Testis (tissue), 3 donors: ENCODE data around the gene NANOS3. TPM values are rescaled to one million over a fixed set of nuclear protein-coding genes. Genes with fewer than 3 reads are reported as not detected.

Source experiments
- DNase-seq: peaks from one replicate; pipeline ENCODE4 v3.0.0-alpha.2; 2019
- H3K27ac ChIP-seq, 2 donors: fragments of 200-600 bp; sonication (generic); one replicate each; pipeline ENCODE4 v1.5.1; 2019
- H3K27me3 ChIP-seq: fragments of 200-600 bp; sonication (generic); one replicate; pipeline ENCODE4 v1.5.1; 2019
- H3K36me3 ChIP-seq: fragments of 200-600 bp; sonication (generic); one replicate; pipeline ENCODE4 v1.5.1; 2017; ENCODE audit warnings: low read depth; ENCODE audit errors: missing control alignments
- H3K4me1 ChIP-seq: fragments of 200-600 bp; sonication (generic); one replicate; pipeline ENCODE4 v1.5.1; 2019
- H3K4me3 ChIP-seq, 2 donors: fragments of 200-600 bp; sonication (generic); one replicate each; pipeline ENCODE4 v1.5.1; 2017 to 2019
- H3K9me3 ChIP-seq: fragments of 200-600 bp; sonication (generic); one replicate; pipeline ENCODE4 v1.5.1; 2017
- POLR2A ChIP-seq: fragments of 450-650 bp; IDR thresholded peaks from one replicate; pipeline ENCODE4 v1.6.1; 2017; ENCODE audit warnings: antibody characterized with exemption, mild to moderate bottlenecking, moderate library complexity
- WGBS, 2 donors: methylation state at CpG; one replicate each; pipeline ENCODE4 v1.1.5; 2018; 5-methylcytosine and 5-hydroxymethylcytosine counted together
- intact Hi-C: fragments of 100-400 bp; cut with DNase I; formaldehyde crosslinking; loops from one replicate; pipeline ENCODE4 v1.15.1; 2023; ENCODE audit warnings: low total_unique reads
- polyA plus RNA-seq: library from polyadenylated mRNA; stranded (reverse); fragments of 350-450 nt; fragmentation: Illumina TruSeq; extraction: RNeasy Lipid Tissue Mini Kit (QIAGEN cat#74804); gene quantifications from one replicate; pipeline ENCODE4 v1.2.3, GENCODE V29; 2014; ENCODE audit warnings: low read depth, low replicate concordance; ENCODE audit not compliant: insufficient read depth
- total RNA-seq, 2 donors: library from RNA; depleted of rRNA; stranded (reverse); fragments of >200 nt; gene quantifications; one replicate each; pipeline ENCODE4 v1.2.3, GENCODE V29; 2016
- TF ChIP-seq, protein P1 (sequence below), 3 experiments: fragments of 450-650 bp in 2 of 3; fragments of 200-600 bp in 1 of 3; sonication (generic) in 1 of 3; IDR thresholded peaks; one replicate each; pipeline ENCODE4 v1.5.1; 2016 to 2019; ENCODE audit warnings: antibody characterized with exemption in 3 of 3, mild to moderate bottlenecking in 2 of 3, moderate library complexity in 1 of 3

Gene NANOS3
- total and polyA plus RNA-seq, 3 donors from 2014 or later = 9.3 to 18.6 (median 14.5) TPM

DNA sequence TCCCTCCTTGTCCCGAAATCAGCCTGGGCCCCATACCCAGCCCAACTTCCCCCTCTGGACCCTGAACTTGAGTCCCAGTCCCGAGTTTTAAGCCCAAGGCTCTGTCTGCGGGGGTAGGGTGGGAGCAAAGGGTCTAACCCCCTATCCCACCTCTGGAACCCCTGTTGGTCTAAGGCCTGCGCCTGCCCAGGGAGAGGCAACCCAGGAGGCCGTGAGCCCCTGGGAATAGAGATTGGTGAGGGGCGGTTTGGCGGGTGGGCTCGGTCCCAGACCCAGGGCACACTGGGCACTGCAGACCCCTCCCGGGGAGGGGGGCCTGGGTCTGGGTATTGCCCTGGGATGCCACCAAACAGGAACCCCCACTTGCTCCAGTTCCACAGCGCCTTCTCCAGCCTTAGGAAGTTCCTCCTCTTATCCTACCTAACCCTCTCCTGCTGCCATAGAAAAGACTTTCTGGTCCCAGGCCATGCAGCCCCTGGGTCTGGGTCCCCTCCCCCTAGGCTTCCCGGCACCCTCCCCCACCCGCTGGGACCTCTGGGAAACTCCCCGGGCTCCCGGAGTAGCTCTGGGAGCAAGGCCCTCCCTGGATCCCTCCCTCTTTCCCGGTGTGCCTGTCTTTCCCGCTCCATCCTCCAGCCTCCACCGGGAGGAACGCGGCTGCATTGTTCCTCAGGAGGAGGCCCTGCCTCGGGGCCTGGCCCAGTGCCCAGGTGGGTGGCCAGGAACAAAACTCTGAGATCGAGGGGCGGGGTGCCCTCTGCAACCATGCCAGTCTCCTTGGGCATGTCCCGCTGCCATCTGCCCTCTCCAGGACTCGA is 33.6 kb upstream of the NANOS3 start:
- intact Hi-C loops = loop anchor here (5.0 kb wide), 1 partner anchor 51 kb away; no protein-coding TSS in a partner anchor
- H3K36me3 ChIP-seq = no peaks in the 10 kb centered on the region

GRCh38 chr19:13844130-13844631 is 32.8 kb upstream of the NANOS3 start:
- DNase-seq = no peak
- WGBS, 2 donors = 79 to 84% methylated on average over 6 to 7 of the region's 7 CpGs
- TF ChIP-seq, protein P1, sequence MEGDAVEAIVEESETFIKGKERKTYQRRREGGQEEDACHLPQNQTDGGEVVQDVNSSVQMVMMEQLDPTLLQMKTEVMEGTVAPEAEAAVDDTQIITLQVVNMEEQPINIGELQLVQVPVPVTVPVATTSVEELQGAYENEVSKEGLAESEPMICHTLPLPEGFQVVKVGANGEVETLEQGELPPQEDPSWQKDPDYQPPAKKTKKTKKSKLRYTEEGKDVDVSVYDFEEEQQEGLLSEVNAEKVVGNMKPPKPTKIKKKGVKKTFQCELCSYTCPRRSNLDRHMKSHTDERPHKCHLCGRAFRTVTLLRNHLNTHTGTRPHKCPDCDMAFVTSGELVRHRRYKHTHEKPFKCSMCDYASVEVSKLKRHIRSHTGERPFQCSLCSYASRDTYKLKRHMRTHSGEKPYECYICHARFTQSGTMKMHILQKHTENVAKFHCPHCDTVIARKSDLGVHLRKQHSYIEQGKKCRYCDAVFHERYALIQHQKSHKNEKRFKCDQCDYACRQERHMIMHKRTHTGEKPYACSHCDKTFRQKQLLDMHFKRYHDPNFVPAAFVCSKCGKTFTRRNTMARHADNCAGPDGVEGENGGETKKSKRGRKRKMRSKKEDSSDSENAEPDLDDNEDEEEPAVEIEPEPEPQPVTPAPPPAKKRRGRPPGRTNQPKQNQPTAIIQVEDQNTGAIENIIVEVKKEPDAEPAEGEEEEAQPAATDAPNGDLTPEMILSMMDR (IDR thresholded peaks at IDR 0.05) = no peak
- TF ChIP-seq POLR2A = no peak
- Histone ChIP-seq H3K4me3 (no peak overlapping the region), H3K36me3 (no peaks in the 10 kb centered on the region), H3K4me1 (peaks cover 30% of the 10 kb centered on the region), H3K27me3 (no peaks in the 10 kb centered on the region), H3K27ac (peak overlapping the region in 1 of 2 donors; percentile 99), H3K9me3 (no peaks in the 10 kb centered on the region)
- intact Hi-C loops = loop anchor here (5.0 kb wide), 1 partner anchor 52 kb away; no protein-coding TSS in a partner anchor

More for the DNA sequence above, 33.6 kb upstream of the NANOS3 start:
- DNase-seq = no peak
- TF ChIP-seq POLR2A = no peak
- TF ChIP-seq, protein P1 (IDR thresholded peaks at IDR 0.05) = no peak
- H3K27ac ChIP-seq = peak overlapping the region; percentile 93 to 99
- H3K9me3 ChIP-seq = no peaks in the 10 kb centered on the region
- WGBS, 2 donors = 16 to 18% methylated on average over 19 to 23 of the region's 24 CpGs
- peak overlapping the region; percentile 86 to 88 for H3K4me3 ChIP-seq
- peaks cover 37% of the 10 kb centered on the region for H3K4me1 ChIP-seq
- H3K27me3 ChIP-seq = no peaks in the 10 kb centered on the region

DNA sequence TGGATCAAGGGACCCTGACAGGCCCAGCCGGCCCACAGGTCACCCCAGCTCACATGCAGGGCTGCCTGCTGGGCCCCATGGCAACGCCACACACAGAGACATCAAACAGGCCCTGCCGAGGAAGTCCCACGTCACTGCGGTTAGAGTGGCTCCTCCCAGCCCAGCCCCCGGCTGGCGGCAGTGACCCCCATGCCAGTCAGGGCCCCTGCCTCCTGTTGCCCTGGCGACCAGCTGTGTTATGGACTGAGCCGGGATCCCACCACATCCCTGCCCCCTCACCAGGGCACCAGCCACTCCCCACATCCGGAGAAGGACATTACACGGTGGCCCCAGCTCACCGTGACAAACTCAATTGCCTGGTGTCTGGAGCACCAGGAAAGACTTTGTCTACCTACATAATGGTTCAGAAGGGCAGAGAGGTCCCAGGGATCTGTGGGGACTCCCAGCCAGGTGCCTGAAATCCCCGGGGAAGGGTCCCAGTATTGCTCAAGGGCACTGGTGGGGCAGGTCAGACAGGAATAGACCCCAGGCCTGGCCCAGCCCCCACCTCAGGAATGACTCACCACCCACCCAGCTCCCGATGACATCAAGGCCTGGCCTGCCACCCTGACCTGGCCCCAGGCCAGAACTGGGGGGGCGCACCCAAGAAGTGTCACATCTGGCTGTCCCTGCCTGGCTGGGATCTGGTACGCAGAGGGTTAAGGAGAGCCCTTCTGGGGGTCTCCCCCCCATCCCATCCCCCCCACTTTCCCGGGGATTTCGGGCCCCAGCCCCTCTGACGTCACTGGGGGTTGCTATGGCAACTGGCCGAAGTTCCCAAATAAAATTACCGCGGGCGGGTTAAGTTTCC is 30.2 kb upstream of the NANOS3 start:
- no peaks in the 10 kb centered on the region for H3K36me3 ChIP-seq
- H3K9me3 ChIP-seq = no peaks in the 10 kb centered on the region
- intact Hi-C loops = no loop called here
- peaks cover 42% of the 10 kb centered on the region for H3K4me1 ChIP-seq
- peak; percentile 83 for DNase-seq
- no peaks in the 10 kb centered on the region for H3K27me3 ChIP-seq
- peak overlapping the region; percentile 60 to 64 for H3K4me3 ChIP-seq
- no peak for TF ChIP-seq POLR2A
- TF ChIP-seq, protein P1 (IDR thresholded peaks at IDR 0.05) = no peak
- whole genome bisulfite sequencing, 2 donors = 32% methylated on average over 7 to 21 of the region's 23 CpGs
- H3K27ac ChIP-seq = peak overlapping the region; percentile 93 to 98

GRCh38 chr19:13847407-13848339 is 29.3 kb upstream of the NANOS3 start:
- peak; percentile 90 for DNase-seq
- no peaks in the 10 kb centered on the region for H3K9me3 ChIP-seq
- H3K4me3 ChIP-seq = peak overlapping the region; percentile 60 to 64
- H3K27ac ChIP-seq = peak overlapping the region; percentile 93 to 98
- intact Hi-C loops = no loop called here
- TF ChIP-seq, protein P1 (IDR thresholded peaks at IDR 0.05) = peak in 1 of 3 experiments; percentile 30
- TF ChIP-seq POLR2A = no peak
- H3K36me3 ChIP-seq = no peaks in the 10 kb centered on the region
- H3K4me1 ChIP-seq = peaks cover 42% of the 10 kb centered on the region
- 2 to 10% methylated on average over 6 to 35 of the region's 47 CpGs for WGBS, 2 donors
- no peaks in the 10 kb centered on the region for H3K27me3 ChIP-seq
